Central memory CD8-positive, alpha-beta T cell (primary cell): ENCODE data around the gene ACVR1C.

Source experiments
- ATAC-seq: fragments of 150-1000 bp; cut with Tn5 transposase; replicated peaks from 2 replicates; pipeline ENCODE4 v1.10.0; 2022; ENCODE audit warnings: mild to moderate bottlenecking, moderate FRiP score, moderate number of reproducible peaks; ENCODE audit not compliant: poor library complexity, severe bottlenecking; ENCODE audit errors: extremely low read depth
- DNase-seq, 2 donors: peaks; one replicate each; pipeline ENCODE4 v3.0.0; 2021; ENCODE audit warnings: low spot score in 2 of 2
- H3K27ac Mint-ChIP-seq: one replicate; pipeline ENCODE4 v1.8.0; 2022; ENCODE audit warnings: low read depth, mild to moderate bottlenecking, moderate library complexity, mixed read lengths
- H3K27me3 Mint-ChIP-seq: one replicate; pipeline ENCODE4 v1.8.0; 2022; ENCODE audit warnings: mixed read lengths
- H3K36me3 Mint-ChIP-seq: one replicate; pipeline ENCODE4 v1.8.0; 2022; ENCODE audit warnings: mild to moderate bottlenecking, moderate library complexity, mixed read lengths; ENCODE audit not compliant: insufficient read depth
- H3K4me1 Mint-ChIP-seq: one replicate; pipeline ENCODE4 v1.8.0; 2022; ENCODE audit warnings: mixed read lengths
- H3K4me3 Mint-ChIP-seq: one replicate; pipeline ENCODE4 v1.8.0; 2022; ENCODE audit warnings: mild to moderate bottlenecking, moderate library complexity, mixed read lengths
- H3K9me3 Mint-ChIP-seq: one replicate; pipeline ENCODE4 v1.8.0; 2022; ENCODE audit warnings: mixed read lengths

ACVR1C gene

GRCh38 chr2:157486596-157487270 lies 141.9 kb downstream of the ACVR1C start:
- Mint-ChIP-seq H3K36me3 (peaks cover 4% of the 10 kb centered on the region), H3K9me3 (no peaks in the 10 kb centered on the region), H3K4me1 (no peaks in the 10 kb centered on the region), H3K27ac (no peak overlapping the region), H3K27me3 (no peaks in the 10 kb centered on the region), H3K4me3 (no peak overlapping the region)
- DNase-seq (no peak), ATAC-seq (no peak)

GRCh38 chr2:157480182-157480961 lies 148.3 kb downstream of the ACVR1C start:
- H3K27me3 Mint-ChIP-seq, result no peaks in the 10 kb centered on the region
- H3K4me1 Mint-ChIP-seq, result no peaks in the 10 kb centered on the region
- no peak overlapping the region for H3K27ac Mint-ChIP-seq
- no peaks in the 10 kb centered on the region for H3K9me3 Mint-ChIP-seq
- ATAC-seq, result no peak
- no peaks in the 10 kb centered on the region for H3K36me3 Mint-ChIP-seq
- DNase-seq, result no peak
- no peak overlapping the region for H3K4me3 Mint-ChIP-seq

GRCh38 chr2:157479081-157480027 lies 149.3 kb downstream of the ACVR1C start:
- no peaks in the 10 kb centered on the region for H3K9me3 Mint-ChIP-seq
- DNase-seq, result no peak

GRCh38 chr2:157477919-157478318 lies 150.7 kb downstream of the ACVR1C start:
- ATAC-seq (no peak), DNase-seq (no peak)
- Mint-ChIP-seq H3K36me3 (no peaks in the 10 kb centered on the region), H3K4me3 (no peak overlapping the region), H3K4me1 (no peaks in the 10 kb centered on the region), H3K27me3 (no peaks in the 10 kb centered on the region), H3K9me3 (no peaks in the 10 kb centered on the region), H3K27ac (no peak overlapping the region)

More at GRCh38 chr2:157479081-157480027, 149.3 kb downstream of the ACVR1C start:
- Mint-ChIP-seq H3K27me3 (no peaks in the 10 kb centered on the region), H3K36me3 (no peaks in the 10 kb centered on the region), H3K27ac (no peak overlapping the region), H3K4me1 (no peaks in the 10 kb centered on the region), H3K4me3 (no peak overlapping the region)
- no peak for ATAC-seq

GRCh38 chr2:157476953-157477709 lies 151.5 kb downstream of the ACVR1C start:
- DNase-seq (no peak), ATAC-seq (no peak)
- H3K27me3 Mint-ChIP-seq, result no peaks in the 10 kb centered on the region

More at GRCh38 chr2:157476953-157477709, 151.5 kb downstream of the ACVR1C start:
- Mint-ChIP-seq H3K4me3 (no peak overlapping the region), H3K27ac (no peak overlapping the region), H3K36me3 (no peaks in the 10 kb centered on the region), H3K4me1 (no peaks in the 10 kb centered on the region), H3K9me3 (no peaks in the 10 kb centered on the region)
